Hepatocyte (in vitro differentiated cells): ENCODE measurements around the gene PFN3.

Experiments used
- EZH2 ChIP-seq: fragments of 200-600 bp; sonication (generic); IDR thresholded peaks from 2 replicates; pipeline ENCODE4 v1.6.1; 2016; ENCODE audit warnings: antibody characterized with exemption, mild to moderate bottlenecking, borderline replicate concordance
- TF ChIP-seq, protein P1 (sequence below): fragments of 200-600 bp; sonication (generic); IDR thresholded peaks from 2 replicates; pipeline ENCODE4 v1.5.1; 2016; ENCODE audit warnings: antibody characterized with exemption, mild to moderate bottlenecking; ENCODE audit not compliant: poor library complexity

- TF ChIP-seq, protein P1, sequence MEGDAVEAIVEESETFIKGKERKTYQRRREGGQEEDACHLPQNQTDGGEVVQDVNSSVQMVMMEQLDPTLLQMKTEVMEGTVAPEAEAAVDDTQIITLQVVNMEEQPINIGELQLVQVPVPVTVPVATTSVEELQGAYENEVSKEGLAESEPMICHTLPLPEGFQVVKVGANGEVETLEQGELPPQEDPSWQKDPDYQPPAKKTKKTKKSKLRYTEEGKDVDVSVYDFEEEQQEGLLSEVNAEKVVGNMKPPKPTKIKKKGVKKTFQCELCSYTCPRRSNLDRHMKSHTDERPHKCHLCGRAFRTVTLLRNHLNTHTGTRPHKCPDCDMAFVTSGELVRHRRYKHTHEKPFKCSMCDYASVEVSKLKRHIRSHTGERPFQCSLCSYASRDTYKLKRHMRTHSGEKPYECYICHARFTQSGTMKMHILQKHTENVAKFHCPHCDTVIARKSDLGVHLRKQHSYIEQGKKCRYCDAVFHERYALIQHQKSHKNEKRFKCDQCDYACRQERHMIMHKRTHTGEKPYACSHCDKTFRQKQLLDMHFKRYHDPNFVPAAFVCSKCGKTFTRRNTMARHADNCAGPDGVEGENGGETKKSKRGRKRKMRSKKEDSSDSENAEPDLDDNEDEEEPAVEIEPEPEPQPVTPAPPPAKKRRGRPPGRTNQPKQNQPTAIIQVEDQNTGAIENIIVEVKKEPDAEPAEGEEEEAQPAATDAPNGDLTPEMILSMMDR, result no peak
- no peak for TF ChIP-seq EZH2
Observed at GRCh38 chr5:177425196-177425800, 24.8 kb upstream of the PFN3 start.
